MG63 (cell line): Measurements from ENCODE around the gene MICAL3. TPM values are rescaled to one million over a fixed set of nuclear protein-coding genes. Genes with fewer than 3 reads are reported as not detected.
"Not testable (repeated sequence)": the region's sequence is repeated elsewhere in the genome, so short reads cannot be mapped to it uniquely, and the experiment has no call there.

Source experiments
- DNase-seq: peaks from one replicate; pipeline ENCODE4 v3.0.0-alpha.2; 2020
- H3K27me3 ChIP-seq: fragments of 250-450 bp; sonication (Bioruptor Pico); 2 replicates; pipeline ENCODE4 v1.5.1; 2020; ENCODE audit warnings: mild to moderate bottlenecking, moderate library complexity
- H3K36me3 ChIP-seq: fragments of 250-450 bp; sonication (Bioruptor Pico); 2 replicates; pipeline ENCODE4 v1.5.1; 2020; ENCODE audit warnings: mild to moderate bottlenecking, moderate library complexity
- H3K4me3 ChIP-seq: fragments of 250-450 bp; sonication (Bioruptor Pico); 2 replicates; pipeline ENCODE4 v1.5.1; 2020; ENCODE audit warnings: mild to moderate bottlenecking, moderate library complexity
- H3K9me3 ChIP-seq: fragments of 250-450 bp; sonication (Bioruptor Pico); 2 replicates; pipeline ENCODE4 v1.5.1; 2020; ENCODE audit warnings: mild to moderate bottlenecking, moderate library complexity
- total RNA-seq: library from RNA; depleted of rRNA; stranded (reverse); fragments of >200 nt; shearing (Covaris generic); gene quantifications from 2 replicates; pipeline ENCODE4 v1.2.3, GENCODE V29; 2014; ENCODE audit warnings: low replicate concordance

MICAL3 gene
- total RNA-seq, 1 experiment from 2014 or later = 13.4 TPM

DNA sequence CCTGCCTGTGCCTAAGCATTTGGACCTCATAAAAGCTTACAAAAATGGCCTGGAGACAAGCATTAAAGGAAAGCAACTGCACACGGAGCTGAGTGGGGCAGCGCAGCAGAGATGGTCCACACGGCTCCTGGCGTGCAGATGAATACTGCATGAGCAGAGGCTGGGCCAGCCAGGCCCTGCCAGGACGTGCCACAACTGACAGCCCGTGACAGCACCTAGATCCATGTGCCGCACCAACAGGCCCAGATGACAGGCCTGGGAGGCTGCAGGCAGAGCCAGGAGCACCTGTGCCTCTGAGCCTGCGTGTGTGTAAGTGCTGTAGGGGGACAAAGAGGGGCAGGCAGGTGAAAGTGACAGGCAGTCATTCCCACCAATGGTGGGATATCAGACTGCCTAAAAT lies 33.4 kb downstream of the MICAL3 start:
- H3K36me3 ChIP-seq = peaks cover 4% of the 10 kb centered on the region
- H3K4me3 ChIP-seq = no peak overlapping the region
- no peaks in the 10 kb centered on the region for H3K27me3 ChIP-seq
- no peaks in the 10 kb centered on the region for H3K9me3 ChIP-seq
- no peak for DNase-seq

DNA sequence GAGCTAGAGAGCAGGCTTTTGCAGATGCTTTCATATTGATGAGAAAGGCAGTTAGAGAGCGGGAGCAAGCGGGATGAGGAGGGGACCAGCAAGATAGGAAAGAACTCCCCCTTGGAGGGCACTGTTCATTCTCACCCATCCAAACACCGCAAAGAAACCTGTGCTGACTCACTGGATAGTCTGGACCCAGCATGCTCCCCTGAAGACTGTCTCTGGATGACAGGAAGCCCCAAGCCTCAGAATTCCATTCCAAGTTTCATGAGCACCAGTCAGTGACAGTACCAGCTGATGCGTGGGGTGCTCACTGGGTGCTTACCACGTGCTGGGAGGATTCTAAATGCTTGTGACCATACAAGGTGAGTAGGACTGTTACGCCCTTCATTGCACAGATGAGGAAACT lies 34.2 kb downstream of the MICAL3 start:
- Histone ChIP-seq H3K9me3 (no peaks in the 10 kb centered on the region), H3K4me3 (no peak overlapping the region), H3K36me3 (peaks cover 10% of the 10 kb centered on the region), H3K27me3 (no peaks in the 10 kb centered on the region)
- DNase-seq = no peak

DNA sequence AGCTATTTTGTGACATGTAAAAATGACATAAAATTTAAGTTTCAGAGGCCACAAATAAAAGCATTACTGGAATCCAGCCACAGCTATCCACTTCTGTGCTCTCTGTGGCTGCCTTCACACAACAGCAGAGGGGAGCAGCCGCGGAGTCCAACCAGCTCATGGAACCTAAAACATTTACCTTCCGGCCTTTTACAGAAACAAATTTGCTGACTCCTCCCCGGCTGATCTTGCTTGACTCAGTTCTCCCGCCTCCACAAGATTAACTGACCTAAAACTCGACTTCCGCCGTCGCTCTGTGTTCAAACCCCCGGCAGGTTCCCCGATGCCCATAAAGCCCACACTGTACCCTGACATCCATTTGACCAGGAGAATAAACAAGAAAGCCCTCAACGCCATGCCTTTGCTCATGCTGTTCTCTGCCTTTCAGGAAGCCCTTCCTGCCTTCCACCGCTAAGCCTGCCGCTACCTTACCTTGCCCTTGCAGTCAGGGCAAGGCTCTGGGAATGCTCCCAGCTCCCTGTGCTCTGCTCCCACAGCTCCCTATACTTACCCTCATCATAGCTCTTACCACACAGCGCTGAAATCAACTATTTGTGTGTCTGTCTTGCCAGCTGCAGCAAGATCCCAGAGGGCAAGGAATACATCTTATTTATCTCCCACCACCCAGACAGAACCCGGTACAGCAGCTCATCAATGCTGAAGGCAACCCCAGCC lies 35.4 kb downstream of the MICAL3 start:
- Histone ChIP-seq H3K9me3 (no peaks in the 10 kb centered on the region), H3K36me3 (peaks cover 10% of the 10 kb centered on the region), H3K27me3 (no peaks in the 10 kb centered on the region), H3K4me3 (no peak overlapping the region)
- DNase-seq = no peak

DNA sequence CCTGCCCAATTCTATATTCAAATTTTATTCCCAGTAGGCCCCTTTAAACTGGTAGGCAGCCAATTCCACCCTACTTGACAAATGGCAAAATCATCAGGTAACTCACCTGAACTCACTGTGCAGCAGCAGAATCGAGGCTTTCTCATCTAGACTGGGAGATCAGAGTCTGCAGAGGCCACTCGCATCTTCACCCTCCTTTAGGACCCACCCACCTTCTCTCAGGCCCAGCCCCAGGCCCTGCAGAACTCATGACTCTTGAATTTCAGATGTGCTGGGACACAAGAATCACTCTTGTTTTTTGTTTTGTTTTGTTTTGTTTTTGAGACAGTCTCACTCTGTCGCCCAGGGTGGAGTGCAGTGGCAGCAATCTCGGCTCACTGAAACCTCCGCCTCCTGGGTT lies 38.8 kb downstream of the MICAL3 start:
- Histone ChIP-seq H3K4me3 (no peak overlapping the region), H3K27me3 (no peaks in the 10 kb centered on the region), H3K36me3 (peaks cover 13% of the 10 kb centered on the region), H3K9me3 (no peaks in the 10 kb centered on the region)
- DNase-seq = no peak

DNA sequence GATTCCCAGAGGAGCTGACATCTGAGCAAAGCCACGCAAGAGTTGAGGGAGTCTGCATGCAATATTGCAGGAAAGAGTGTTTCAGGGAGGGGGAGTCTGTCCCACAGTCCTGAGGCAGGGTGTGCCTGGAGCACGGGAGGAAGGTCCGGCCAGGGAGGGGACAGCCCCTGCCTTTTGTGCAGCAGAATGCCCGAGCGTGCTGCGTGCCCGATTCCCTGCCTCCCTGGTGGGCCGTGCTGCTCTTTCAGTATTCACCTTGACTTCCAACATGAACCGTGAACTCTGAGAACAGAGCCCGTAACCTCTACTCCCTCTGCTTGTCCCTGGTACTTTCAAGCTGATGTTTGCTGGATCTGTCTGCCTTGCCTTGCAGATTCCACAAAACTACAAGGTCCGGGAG lies 39.3 kb downstream of the MICAL3 start:
- not testable (repeated sequence) for H3K9me3 ChIP-seq, DNase-seq, H3K27me3 ChIP-seq, H3K4me3 ChIP-seq
- H3K36me3 ChIP-seq = peaks cover 13% of the 10 kb centered on the region

DNA sequence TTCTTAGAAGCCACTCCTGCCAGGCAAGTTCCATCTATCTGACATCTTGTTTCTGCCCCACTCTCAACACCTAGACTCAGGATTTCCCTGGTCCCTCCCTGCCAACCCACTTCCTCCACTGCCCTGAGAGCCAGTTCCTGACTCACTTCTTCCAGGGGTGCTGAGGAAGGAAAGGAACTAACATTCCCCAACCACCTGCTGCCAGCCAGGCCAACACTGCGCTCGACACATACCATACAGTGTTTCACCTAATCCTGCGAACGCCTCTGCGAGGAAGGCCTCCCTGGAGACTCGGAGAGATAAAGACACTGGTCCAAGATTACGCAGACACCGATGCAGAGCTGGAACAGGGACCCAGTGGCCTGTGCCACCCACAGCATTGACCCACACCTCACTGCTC lies 40.2 kb downstream of the MICAL3 start:
- peaks cover 13% of the 10 kb centered on the region for H3K36me3 ChIP-seq
- H3K9me3 ChIP-seq = no peaks in the 10 kb centered on the region
- H3K4me3 ChIP-seq = no peak overlapping the region
- H3K27me3 ChIP-seq = no peaks in the 10 kb centered on the region
- peak; percentile 70 for DNase-seq

DNA sequence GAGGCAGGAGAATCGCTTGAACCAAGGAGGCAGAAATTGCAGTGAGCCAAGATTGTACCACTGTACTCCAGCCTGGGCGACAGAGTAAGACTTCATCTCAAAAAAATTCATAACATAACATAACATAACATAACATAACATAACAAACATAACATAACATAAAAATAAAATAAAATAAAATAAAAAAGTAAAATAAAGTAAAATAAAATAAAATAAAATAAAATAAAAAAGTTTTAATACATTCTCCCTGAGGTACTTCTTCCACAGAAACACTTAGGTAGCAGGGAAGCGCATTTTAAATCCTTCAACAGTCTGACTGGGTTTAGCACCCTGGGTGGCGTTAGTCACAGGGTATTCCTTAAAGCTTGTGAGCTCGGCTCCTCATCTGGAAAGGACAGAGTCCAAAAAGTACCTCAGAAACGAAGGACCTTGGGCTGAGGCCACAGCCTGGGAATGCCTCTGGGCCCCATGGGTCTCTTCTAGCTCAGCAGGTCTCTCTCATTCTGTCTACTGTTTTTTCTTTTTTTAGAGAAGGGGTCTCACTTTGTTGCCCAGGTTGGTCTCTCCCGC lies 41.7 kb downstream of the MICAL3 start:
- Histone ChIP-seq H3K36me3 (peaks cover 13% of the 10 kb centered on the region), H3K27me3 (no peaks in the 10 kb centered on the region), H3K4me3 (no peak overlapping the region), H3K9me3 (no peaks in the 10 kb centered on the region; the same call in 1 of the 2 replicates)
- DNase-seq = peak; percentile 50

DNA sequence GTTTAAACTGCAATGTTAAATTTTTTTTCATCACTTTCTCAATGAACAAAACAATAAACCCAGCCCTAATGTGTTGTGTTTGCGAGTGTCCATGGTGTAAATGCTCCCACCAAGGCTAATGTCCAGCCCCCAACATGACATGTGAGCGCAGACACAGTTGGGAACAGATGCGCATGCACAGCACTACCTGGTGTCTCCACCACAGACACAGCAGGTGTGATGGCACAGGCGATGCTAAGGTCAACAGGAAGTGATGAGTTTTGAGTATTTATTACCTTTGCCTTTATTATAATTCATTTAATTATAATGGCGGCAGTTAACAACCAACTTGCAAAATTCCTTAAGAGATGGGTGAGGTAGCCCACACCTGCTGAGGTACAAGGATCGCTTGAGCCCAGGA lies 42.9 kb downstream of the MICAL3 start:
- Histone ChIP-seq H3K36me3 (peaks cover 13% of the 10 kb centered on the region), H3K27me3 (no peaks in the 10 kb centered on the region), H3K4me3 (no peak overlapping the region), H3K9me3 (no peaks in the 10 kb centered on the region; the same call in 1 of the 2 replicates)
- no peak for DNase-seq

DNA sequence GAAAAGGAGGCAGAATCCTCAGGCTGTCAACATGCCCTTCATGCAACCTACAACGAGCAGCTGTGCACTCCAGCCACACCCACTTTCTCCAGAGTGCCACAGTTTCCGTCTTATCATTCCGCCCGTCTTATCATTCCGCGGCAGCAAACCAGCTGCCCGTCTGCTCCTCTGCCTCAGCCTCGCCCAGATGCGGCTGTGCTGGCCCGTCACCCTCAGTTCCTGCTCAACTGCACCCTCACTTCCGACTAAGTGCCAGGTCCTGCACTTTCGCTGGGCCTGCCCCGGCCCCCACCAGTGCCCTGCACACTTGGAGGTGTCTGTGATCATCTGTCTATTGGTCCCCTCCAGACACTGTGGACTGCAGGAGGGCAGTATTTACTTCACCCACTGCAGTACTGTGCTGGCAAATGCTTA lies 43.7 kb downstream of the MICAL3 start:
- no peak for DNase-seq
- Histone ChIP-seq H3K36me3 (peaks cover 8% of the 10 kb centered on the region), H3K9me3 (no peaks in the 10 kb centered on the region; the same call in 1 of the 2 replicates), H3K4me3 (no peak overlapping the region), H3K27me3 (no peaks in the 10 kb centered on the region)

DNA sequence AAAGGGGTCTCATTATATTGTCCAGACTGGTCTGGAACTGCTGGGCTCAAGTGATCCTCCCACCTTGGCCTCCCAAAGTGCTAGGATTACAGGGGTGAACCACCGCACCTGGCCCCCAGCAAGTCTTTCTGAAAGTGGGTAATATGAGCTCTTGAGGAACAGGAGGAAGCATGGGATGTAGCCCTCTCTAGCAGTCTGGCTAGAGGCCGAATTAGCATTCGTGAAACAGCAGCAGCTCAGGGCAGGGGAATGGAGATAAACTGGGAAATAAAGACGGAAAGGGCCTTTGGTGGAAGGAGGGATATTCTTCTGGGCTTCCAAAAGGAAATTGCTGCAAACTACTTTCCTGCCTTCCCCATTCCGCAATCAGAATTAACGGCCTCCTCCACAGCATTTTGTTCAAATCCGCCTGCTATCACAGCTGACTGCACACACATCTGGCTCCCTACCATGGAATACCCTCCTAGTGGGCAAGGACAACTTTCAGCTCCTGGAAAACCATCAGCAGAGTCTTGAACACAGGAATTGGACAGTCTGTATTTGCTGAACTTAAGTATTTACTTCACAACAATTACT lies 44.3 kb downstream of the MICAL3 start:
- H3K4me3 ChIP-seq = no peak overlapping the region
- DNase-seq = no peak
- H3K27me3 ChIP-seq = no peaks in the 10 kb centered on the region
- no peaks in the 10 kb centered on the region; the same call in 1 of the 2 replicates for H3K9me3 ChIP-seq
- H3K36me3 ChIP-seq = peaks cover 6% of the 10 kb centered on the region

DNA sequence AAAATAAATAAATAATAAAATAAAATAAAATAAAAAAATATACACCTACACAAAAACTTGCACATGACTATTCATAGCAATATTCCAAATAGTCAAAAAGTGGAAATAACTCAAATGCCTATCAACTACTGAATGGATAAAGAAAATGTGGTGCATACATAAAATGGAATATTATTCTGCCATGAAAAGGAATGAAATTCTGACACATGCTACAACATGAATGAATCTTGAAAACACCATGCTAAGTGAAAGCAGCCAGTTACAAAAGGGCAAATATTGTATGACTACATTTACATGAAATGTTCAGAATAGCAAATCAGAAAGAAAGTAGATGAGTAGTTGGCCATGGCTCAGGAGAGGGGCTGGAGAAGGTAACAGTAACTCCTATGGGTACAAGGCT lies 46.3 kb downstream of the MICAL3 start:
- no peak for DNase-seq
- Histone ChIP-seq H3K36me3 (peaks cover 19% of the 10 kb centered on the region), H3K9me3 (no peaks in the 10 kb centered on the region; the same call in 1 of the 2 replicates), H3K4me3 (no peak overlapping the region), H3K27me3 (no peaks in the 10 kb centered on the region)

DNA sequence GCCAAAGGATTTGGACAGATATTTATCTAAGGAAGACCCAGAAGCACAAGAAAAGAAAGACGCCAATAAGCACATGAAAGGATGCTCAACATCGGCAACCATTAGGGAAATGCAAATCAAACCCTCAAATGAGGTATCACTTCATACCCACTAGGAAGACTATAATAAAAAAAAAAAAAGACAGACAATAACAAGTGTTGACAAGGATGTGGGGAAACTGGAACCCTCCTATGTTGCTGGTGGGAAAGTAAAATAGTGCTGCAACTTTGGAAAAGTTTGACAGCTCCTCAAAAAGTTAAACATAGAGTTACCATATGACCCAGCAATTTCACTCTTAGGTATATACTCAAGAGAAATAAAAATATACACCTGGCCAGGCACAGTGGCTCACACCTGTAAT lies 47.0 kb downstream of the MICAL3 start:
- no peaks in the 10 kb centered on the region for H3K27me3 ChIP-seq
- no peak for DNase-seq
- no peaks in the 10 kb centered on the region; the same call in 1 of the 2 replicates for H3K9me3 ChIP-seq
- peaks cover 19% of the 10 kb centered on the region for H3K36me3 ChIP-seq
- H3K4me3 ChIP-seq = no peak overlapping the region

DNA sequence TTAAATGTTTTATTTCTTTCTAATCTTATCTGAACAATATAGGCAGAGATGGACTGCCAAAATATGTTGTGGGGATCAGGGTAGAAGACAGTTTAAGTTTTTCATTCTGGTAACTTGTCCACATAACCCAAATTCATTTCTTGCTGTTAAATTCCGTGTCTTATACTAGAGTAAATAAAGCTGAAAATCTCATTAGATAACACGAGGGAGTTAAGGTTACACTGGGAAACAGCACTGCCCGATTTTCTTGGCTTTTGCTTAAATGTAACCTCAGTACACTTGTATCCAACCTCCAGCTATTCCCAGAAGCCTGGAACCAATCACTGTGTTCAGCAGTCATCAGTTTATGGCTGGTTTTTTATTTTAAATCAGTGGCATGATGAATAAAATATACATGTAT lies 48.2 kb downstream of the MICAL3 start:
- DNase-seq = no peak
- H3K27me3 ChIP-seq = no peaks in the 10 kb centered on the region
- H3K4me3 ChIP-seq = no peak overlapping the region
- H3K9me3 ChIP-seq = no peaks in the 10 kb centered on the region; the same call in 1 of the 2 replicates
- H3K36me3 ChIP-seq = peaks cover 16% of the 10 kb centered on the region

DNA sequence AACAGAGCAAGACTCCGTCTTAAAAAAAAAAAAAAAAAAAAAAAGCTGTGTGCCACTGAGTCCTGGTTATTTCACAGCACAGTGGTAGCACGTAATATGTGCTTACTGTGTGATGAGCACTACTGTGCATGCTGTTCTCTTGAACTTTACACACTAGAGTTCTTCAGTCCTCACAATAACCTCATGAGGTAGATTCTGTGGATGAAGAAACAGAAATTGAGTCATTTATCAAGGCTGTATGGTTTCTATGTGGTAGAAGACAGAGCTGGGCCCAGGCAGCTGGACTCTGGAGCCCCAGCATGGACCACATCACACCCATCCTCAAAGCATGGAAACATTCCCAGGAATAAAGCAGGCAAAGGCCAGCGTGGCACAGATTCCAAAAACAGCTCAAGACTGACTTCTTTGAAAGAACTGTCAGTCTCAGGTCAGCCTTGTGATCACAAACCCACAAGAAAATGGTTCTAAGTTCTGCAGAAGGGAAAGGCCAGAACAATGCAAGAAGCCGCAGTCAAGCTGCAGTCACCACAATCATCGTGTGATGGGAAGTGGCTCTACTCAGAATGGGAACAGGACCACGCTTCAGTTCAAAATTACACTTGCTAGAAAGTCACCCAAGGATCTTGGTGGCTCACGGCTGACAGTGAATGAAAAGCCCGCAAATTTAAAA lies 49.5 kb downstream of the MICAL3 start:
- Histone ChIP-seq H3K27me3 (no peaks in the 10 kb centered on the region), H3K36me3 (peaks cover 20% of the 10 kb centered on the region), H3K9me3 (no peaks in the 10 kb centered on the region; the same call in 1 of the 2 replicates), H3K4me3 (no peak overlapping the region)
- DNase-seq = no peak

DNA sequence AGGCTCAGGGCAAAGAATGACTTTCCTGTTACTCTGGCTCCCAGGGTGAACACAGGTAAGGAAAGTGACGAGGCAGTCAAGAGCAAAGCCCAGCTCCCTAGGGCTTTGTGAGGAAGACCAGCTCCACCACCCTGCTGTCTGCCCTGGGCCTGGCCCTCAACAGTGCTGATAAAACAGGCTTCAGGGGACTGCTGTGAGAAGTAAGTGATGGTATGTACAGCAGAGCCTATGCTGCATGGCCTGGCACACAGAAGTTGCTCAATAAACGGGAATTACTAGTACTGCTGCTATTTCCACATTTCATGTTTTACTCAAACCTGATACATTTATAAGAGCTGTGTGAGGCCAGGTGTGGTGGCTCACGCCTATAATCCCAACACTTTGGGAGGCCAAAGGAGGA lies 50.3 kb downstream of the MICAL3 start:
- DNase-seq = no peak
- no peaks in the 10 kb centered on the region; the same call in 1 of the 2 replicates for H3K9me3 ChIP-seq
- no peak overlapping the region for H3K4me3 ChIP-seq
- H3K36me3 ChIP-seq = peaks cover 26% of the 10 kb centered on the region
- H3K27me3 ChIP-seq = no peaks in the 10 kb centered on the region

DNA sequence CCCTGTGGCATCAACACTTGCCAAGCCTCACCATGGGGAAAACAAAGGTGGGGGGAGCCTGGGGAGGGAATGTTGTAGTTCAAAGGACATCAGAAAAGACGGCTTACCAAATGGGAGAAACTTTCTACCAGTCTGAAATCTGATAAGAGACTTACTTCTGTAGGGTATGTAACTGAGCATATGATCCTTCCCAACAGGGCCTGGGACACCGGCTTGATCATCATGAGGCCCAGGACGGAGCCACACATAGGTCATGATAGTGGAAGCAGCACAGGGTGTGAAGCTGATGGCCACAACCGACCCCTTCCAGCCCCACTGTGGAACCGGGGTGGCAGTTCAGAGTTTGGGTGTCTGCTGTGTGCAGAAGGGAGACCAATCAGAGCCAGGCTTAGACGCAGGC lies 51.1 kb downstream of the MICAL3 start:
- Histone ChIP-seq H3K9me3 (no peaks in the 10 kb centered on the region; the same call in 1 of the 2 replicates), H3K4me3 (no peak overlapping the region), H3K27me3 (no peaks in the 10 kb centered on the region), H3K36me3 (peaks cover 28% of the 10 kb centered on the region)
- DNase-seq = no peak
